H9 (cell line): ENCODE results near the gene ITPR1. TPM values are rescaled to one million over a fixed set of nuclear protein-coding genes. Genes with fewer than 3 reads are reported as not detected.

Source experiments
- DNase-seq: peaks from one replicate; pipeline ENCODE4 v3.0.0-alpha.2; 2017
- H2AFZ ChIP-seq: one replicate; pipeline ENCODE4 v1.6.1; 2013; ENCODE audit warnings: mild to moderate bottlenecking, low read length, control low read depth, moderate library complexity
- H2AK5ac ChIP-seq: 2 replicates; pipeline ENCODE4 v1.6.1; 2013; ENCODE audit warnings: low read length, control low read depth, mixed read lengths; ENCODE audit not compliant: insufficient read length
- H2BK120ac ChIP-seq: one replicate; pipeline ENCODE4 v1.6.1; 2013; ENCODE audit warnings: low read depth, mild to moderate bottlenecking, low read length, control low read depth, inconsistent platforms; ENCODE audit not compliant: poor library complexity, severe bottlenecking
- H2BK12ac ChIP-seq: 2 replicates; pipeline ENCODE4 v1.6.1; 2013; ENCODE audit warnings: low read length, control low read depth, mixed read lengths, low read depth; ENCODE audit not compliant: insufficient read length
- H2BK15ac ChIP-seq: 2 replicates; pipeline ENCODE4 v1.6.1; 2013; ENCODE audit warnings: low read depth, low read length, control low read depth
- H2BK20ac ChIP-seq: one replicate; pipeline ENCODE4 v1.6.1; 2013; ENCODE audit warnings: low read depth, mild to moderate bottlenecking, low read length, control low read depth, inconsistent platforms; ENCODE audit not compliant: poor library complexity, severe bottlenecking
- H2BK5ac ChIP-seq: 2 replicates; pipeline ENCODE4 v1.6.1; 2013; ENCODE audit warnings: low read length, control low read depth, mixed read lengths; ENCODE audit not compliant: insufficient read length
- H3K14ac ChIP-seq: 2 replicates; pipeline ENCODE4 v1.6.1; 2013; ENCODE audit warnings: low read length, control low read depth; ENCODE audit not compliant: insufficient read depth
- H3K18ac ChIP-seq: 2 replicates; pipeline ENCODE4 v1.6.1; 2013; ENCODE audit warnings: low read depth, mild to moderate bottlenecking, mixed read lengths, low read length, control low read depth; ENCODE audit not compliant: insufficient read length
- H3K23ac ChIP-seq: 2 replicates; pipeline ENCODE4 v1.6.1; 2013; ENCODE audit warnings: low read length, control low read depth, mixed read lengths, low read depth; ENCODE audit not compliant: insufficient read length
- H3K23me2 ChIP-seq: 2 replicates; pipeline ENCODE4 v1.6.1; 2013; ENCODE audit warnings: low read depth, mild to moderate bottlenecking, mixed read lengths, low read length, control low read depth; ENCODE audit not compliant: insufficient read length, poor library complexity, severe bottlenecking
- H3K27ac ChIP-seq: 2 replicates; pipeline ENCODE4 v1.5.1; 2013; ENCODE audit warnings: low read length, control low read depth, mixed read lengths, low read depth; ENCODE audit not compliant: insufficient read length
- H3K27me3 ChIP-seq: 2 replicates; pipeline ENCODE4 v1.6.1; 2013; ENCODE audit warnings: low read length, control low read depth, inconsistent platforms; ENCODE audit not compliant: insufficient read depth
- H3K4ac ChIP-seq: 2 replicates; pipeline ENCODE4 v1.6.1; 2013; ENCODE audit warnings: low read depth, mild to moderate bottlenecking, control low read depth, inconsistent platforms, low read length, moderate library complexity
- H3K4me1 ChIP-seq: 2 replicates; pipeline ENCODE4 v1.6.1; 2013; ENCODE audit warnings: low read length, control low read depth, inconsistent platforms; ENCODE audit not compliant: insufficient read depth
- H3K4me2 ChIP-seq: 2 replicates; pipeline ENCODE4 v1.6.1; 2013; ENCODE audit warnings: low read length, control low read depth, mixed read lengths; ENCODE audit not compliant: insufficient read length, insufficient read depth
- H3K56ac ChIP-seq: 2 replicates; pipeline ENCODE4 v1.6.1; 2013; ENCODE audit warnings: low read depth, mild to moderate bottlenecking, mixed read lengths, low read length, control low read depth; ENCODE audit not compliant: insufficient read length
- H3K79me1 ChIP-seq: 2 replicates; pipeline ENCODE4 v1.6.1; 2013; ENCODE audit warnings: low read depth, mild to moderate bottlenecking, moderate library complexity, low read length, control low read depth, inconsistent platforms; ENCODE audit not compliant: insufficient read depth, poor library complexity, severe bottlenecking
- H3K79me2 ChIP-seq: 2 replicates; pipeline ENCODE4 v1.6.1; 2013; ENCODE audit warnings: low read length, control low read depth, inconsistent platforms; ENCODE audit not compliant: insufficient read depth
- H3K9ac ChIP-seq: 2 replicates; pipeline ENCODE4 v1.6.1; 2013; ENCODE audit warnings: low read length, control low read depth, mixed read lengths; ENCODE audit not compliant: insufficient read length; ENCODE audit errors: extremely low read depth
- H3K9me3 ChIP-seq: one replicate; pipeline ENCODE4 v1.6.1; 2013; ENCODE audit warnings: low read depth, low read length, inconsistent platforms; ENCODE audit not compliant: control insufficient read depth
- H3T11ph ChIP-seq: one replicate; pipeline ENCODE4 v1.6.1; 2013; ENCODE audit warnings: mild to moderate bottlenecking, low read length, control low read depth, inconsistent platforms
- H4K20me1 ChIP-seq: one replicate; pipeline ENCODE4 v1.6.1; 2013; ENCODE audit not compliant: control insufficient read depth, insufficient read length, insufficient read depth
- H4K5ac ChIP-seq: 2 replicates; pipeline ENCODE4 v1.6.1; 2013; ENCODE audit warnings: low read depth, mild to moderate bottlenecking, mixed read lengths, low read length, control low read depth; ENCODE audit not compliant: insufficient read length
- H4K8ac ChIP-seq: replicated peaks from 2 replicates; pipeline ENCODE4 v1.6.1; 2013; ENCODE audit warnings: low read length, control low read depth, mixed read lengths, low read depth; ENCODE audit not compliant: insufficient read length
- H4K91ac ChIP-seq: 2 replicates; pipeline ENCODE4 v1.6.1; 2013; ENCODE audit warnings: low read depth, mild to moderate bottlenecking, moderate library complexity, mixed read lengths, low read length, control low read depth; ENCODE audit not compliant: insufficient read length
- H3K27ac Mint-ChIP-seq, 3 experiments: 2 replicates in 2 of 3; 3 replicates in 1 of 3; pipeline ENCODE4 v1.8.0; 2020 to 2021; ENCODE audit warnings: mixed read lengths in 3 of 3, mild to moderate bottlenecking in 1 of 3, moderate library complexity in 1 of 3
- H3K27me3 Mint-ChIP-seq: 2 replicates; pipeline ENCODE4 v1.8.0; 2021; ENCODE audit warnings: low read depth, mild to moderate bottlenecking, moderate library complexity, mixed read lengths
- H3K36me3 Mint-ChIP-seq, 3 experiments: 2 replicates in 2 of 3; 3 replicates in 1 of 3; pipeline ENCODE4 v1.8.0; 2020 to 2021; ENCODE audit warnings: low read depth in 3 of 3, mixed read lengths in 3 of 3; ENCODE audit not compliant: insufficient read depth in 1 of 3
- H3K4me1 Mint-ChIP-seq, 2 experiments: 2 replicates each; pipeline ENCODE4 v1.8.0; 2020; ENCODE audit warnings: mixed read lengths in 2 of 2
- H3K4me3 Mint-ChIP-seq, 2 experiments: 2 replicates in 1 of 2; 3 replicates in 1 of 2; pipeline ENCODE4 v1.8.0; 2020 to 2021; ENCODE audit warnings: mild to moderate bottlenecking in 2 of 2, mixed read lengths in 2 of 2, moderate library complexity in 1 of 2
- H3K9me3 Mint-ChIP-seq, 2 experiments: 2 replicates in 1 of 2; 3 replicates in 1 of 2; pipeline ENCODE4 v1.8.0; 2020; ENCODE audit warnings: mild to moderate bottlenecking in 2 of 2, mixed read lengths in 2 of 2, moderate library complexity in 1 of 2
- CTCF ChIP-seq: fragments of 200-600 bp; sonication (generic); conservative IDR thresholded peaks from 3 replicates; pipeline ENCODE4 v1.8.0; 2021; ENCODE audit warnings: antibody characterized with exemption, mild to moderate bottlenecking
- WGBS: extraction: QIAGEN DNeasy Blood & Tissue Kit; methylation state at CpG from one replicate; pipeline ENCODE4 v1.1.7; 2013; ENCODE audit warnings: missing lambda C conversion rate, low lambda C conversion rate, mixed read lengths; ENCODE audit not compliant: insufficient read length; ENCODE audit errors: extremely low coverage; 5-methylcytosine and 5-hydroxymethylcytosine counted together
- total RNA-seq: library from RNA; stranded (reverse); gene quantifications from 2 replicates; pipeline ENCODE4 v1.2.1, GENCODE V29; 2021

Gene ITPR1
- total RNA-seq, 1 experiment from 2014 or later = 4.2 TPM

GRCh38 chr3:4895838-4896237 lies 402.7 kb downstream of the ITPR1 start:
- Histone ChIP-seq H3K56ac (no peak overlapping the region), H3K79me1 (no peaks in the 10 kb centered on the region), H2BK20ac (no peak overlapping the region), H3K27ac (no peak overlapping the region), H4K5ac (no peak overlapping the region), H3K23ac (no peak overlapping the region), H2BK120ac (no peak overlapping the region), H3K4me2 (no peak overlapping the region), H3K4me1 (no peaks in the 10 kb centered on the region; the same call in 1 of the 2 replicates), H3T11ph (no peak overlapping the region), H3K79me2 (no peaks in the 10 kb centered on the region), H3K14ac (no peak overlapping the region), H3K4ac (no peak overlapping the region), H2AFZ (no peak overlapping the region), H2BK12ac (no peak overlapping the region), H3K9ac (no peak overlapping the region), H2BK15ac (no peak overlapping the region), H3K9me3 (no peaks in the 10 kb centered on the region), H3K23me2 (no peaks in the 10 kb centered on the region), H3K27me3 (no peaks in the 10 kb centered on the region), H3K18ac (no peak overlapping the region), H4K20me1 (no peaks in the 10 kb centered on the region), H4K8ac (no peak overlapping the region), H2BK5ac (no peak overlapping the region), H4K91ac (no peak overlapping the region), H2AK5ac (no peak overlapping the region)
- no peak overlapping the region for H3K27ac Mint-ChIP-seq
- H3K9me3 Mint-ChIP-seq = no peaks in the 10 kb centered on the region
- no peak for DNase-seq
- peaks cover 4 to 9% of the 10 kb centered on the region in 2 experiments for H3K4me1 Mint-ChIP-seq
- H3K36me3 Mint-ChIP-seq = no peaks in the 10 kb centered on the region
- TF ChIP-seq CTCF = no peak
- H3K4me3 Mint-ChIP-seq = no peak overlapping the region
- no CpG with 5 or more reads among the region's 3 CpGs for WGBS
- peaks cover 2% of the 10 kb centered on the region for H3K27me3 Mint-ChIP-seq

Other genes starting within 250 kb of the ITPR1 start
- gene SETMAR, start 190.0 kb upstream of the ITPR1 start, total RNA-seq = 28.6 and 29.1 TPM in 2 replicates
- 9.5 and 10.6 TPM in 2 replicates for gene SUMF1, start 26.1 kb upstream of the ITPR1 start, total RNA-seq